Activated T-cell treated with anti-CD3 and anti-CD28 coated beads, Interleukin-2, amount 50 U/mL, for 4 hours (primary cell): Measurements from ENCODE around the gene DEFB118. TPM values are rescaled to one million over a fixed set of nuclear protein-coding genes. Genes with fewer than 3 reads are reported as not detected.
"Not testable (repeated sequence)": the region's sequence is repeated elsewhere in the genome, so short reads cannot be mapped to it uniquely, and the experiment has no call there.

Experiments used
- ATAC-seq, 2 donors: fragments of 200-7000 bp; cut with Tn5 transposase; one replicate each; pipeline ENCODE4 v1.10.0; 2021
- DNase-seq: peaks from one replicate; pipeline ENCODE4 v3.0.0-alpha.2; 2020
- H3K27me3 Mint-ChIP-seq: one replicate; pipeline ENCODE4 v1.8.0; 2021; ENCODE audit warnings: low read depth, mixed read lengths
- H3K36me3 Mint-ChIP-seq: one replicate; pipeline ENCODE4 v1.8.0; 2022; ENCODE audit warnings: mixed read lengths; ENCODE audit not compliant: insufficient read depth
- H3K4me1 Mint-ChIP-seq: one replicate; pipeline ENCODE4 v1.8.0; 2021; ENCODE audit warnings: low read depth, mixed read lengths
- H3K4me3 Mint-ChIP-seq: one replicate; pipeline ENCODE4 v1.8.0; 2021; ENCODE audit warnings: mild to moderate bottlenecking, moderate library complexity, mixed read lengths
- H3K9me3 Mint-ChIP-seq: one replicate; pipeline ENCODE4 v1.8.0; 2021; ENCODE audit warnings: mixed read lengths
- total RNA-seq, 3 donors: library from RNA; stranded (reverse); gene quantifications; one replicate each; pipeline ENCODE4 v1.2.1, GENCODE V29; 2021

The DEFB118 gene
- not detected for total RNA-seq

GRCh38 chr20:31368301-31368700 is at the start of gene DEFB118:
TSS of gene DEFB118 (plus strand) at chr20:31368601. CDS start at chr20:31368651, 50 bp downstream.
- no peaks in the 10 kb centered on the region for H3K27me3 Mint-ChIP-seq
- no peaks in the 10 kb centered on the region for H3K36me3 Mint-ChIP-seq
- ATAC-seq (no peak), DNase-seq (no peak)
- no peak within 1 kb of the TSS for H3K4me3 Mint-ChIP-seq
- no peaks in the 10 kb centered on the region for H3K4me1 Mint-ChIP-seq
- H3K9me3 Mint-ChIP-seq, result peaks cover 5% of the 10 kb centered on the region

DNA sequence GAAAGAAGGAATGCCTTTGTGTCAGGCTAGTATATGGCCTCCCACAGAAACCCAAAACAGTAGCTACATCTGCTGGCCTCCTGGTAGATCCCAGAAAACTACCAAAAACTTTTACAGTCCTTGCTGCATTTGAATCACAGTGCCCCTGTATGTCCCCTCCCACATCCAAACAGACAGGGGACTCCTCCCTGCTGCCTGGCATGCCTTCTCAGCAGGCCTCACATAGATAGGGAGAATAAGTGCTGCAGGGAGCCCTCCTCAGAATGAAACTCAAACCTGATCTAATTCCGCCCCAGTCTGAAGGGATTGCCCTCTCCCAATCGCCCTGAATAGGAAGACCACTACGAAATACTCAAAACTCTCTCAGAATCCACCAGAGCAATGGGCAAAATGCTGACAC is 45.9 kb upstream of the DEFB118 start:
- Mint-ChIP-seq H3K9me3 (peaks cover 31% of the 10 kb centered on the region), H3K4me3 (no peak overlapping the region), H3K4me1 (no peaks in the 10 kb centered on the region), H3K27me3 (peaks cover 4% of the 10 kb centered on the region), H3K36me3 (no peaks in the 10 kb centered on the region)
- no peak for DNase-seq
- ATAC-seq, result no peak

GRCh38 chr20:31330893-31331292 is 37.5 kb upstream of the DEFB118 start:
- DNase-seq (no peak), ATAC-seq (no peak)
- no peak overlapping the region for H3K4me3 Mint-ChIP-seq
- no peaks in the 10 kb centered on the region for H3K4me1 Mint-ChIP-seq
- H3K27me3 Mint-ChIP-seq, result peaks cover 2% of the 10 kb centered on the region
- H3K36me3 Mint-ChIP-seq, result no peaks in the 10 kb centered on the region
- H3K9me3 Mint-ChIP-seq, result peaks cover 3% of the 10 kb centered on the region

- no peaks in the 10 kb centered on the region for H3K36me3 Mint-ChIP-seq
- DNase-seq (no peak), ATAC-seq (no peak)
- H3K4me3 Mint-ChIP-seq, result no peak overlapping the region
- H3K27me3 Mint-ChIP-seq, result peaks cover 1% of the 10 kb centered on the region
- no peaks in the 10 kb centered on the region for H3K9me3 Mint-ChIP-seq
- H3K4me1 Mint-ChIP-seq, result no peaks in the 10 kb centered on the region
These were observed 26.9 kb upstream of the DEFB118 start for GRCh38 chr20:31341470-31341869.

DNA sequence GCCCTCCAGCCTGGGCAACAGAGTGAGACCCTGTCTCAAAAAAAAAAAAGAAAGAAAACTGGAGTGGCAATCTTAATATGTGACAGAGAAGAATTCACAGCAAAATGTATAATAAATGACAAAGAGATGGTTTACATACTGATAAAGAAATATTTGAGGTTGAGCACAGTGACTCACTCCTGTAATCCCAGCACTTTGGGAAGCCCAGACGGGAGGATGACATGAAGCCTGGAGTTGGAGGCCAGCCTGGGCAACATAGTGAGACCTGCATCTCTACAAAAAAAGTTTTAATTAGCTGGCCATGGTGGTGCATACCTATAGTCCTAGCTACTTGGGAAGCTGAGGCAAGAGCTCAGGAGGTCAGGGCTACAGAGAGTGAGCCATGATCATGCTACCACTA is 12.4 kb upstream of the DEFB118 start:
- Mint-ChIP-seq H3K9me3 (no peaks in the 10 kb centered on the region), H3K36me3 (no peaks in the 10 kb centered on the region), H3K4me1 (no peaks in the 10 kb centered on the region), H3K4me3 (no peak overlapping the region), H3K27me3 (peaks cover 11% of the 10 kb centered on the region)
- DNase-seq (no peak), ATAC-seq (no peak)

GRCh38 chr20:31363295-31363694 is 5.1 kb upstream of the DEFB118 start:
- H3K9me3 Mint-ChIP-seq, result peaks cover 5% of the 10 kb centered on the region
- no peaks in the 10 kb centered on the region for H3K4me1 Mint-ChIP-seq
- ATAC-seq (no peak), DNase-seq (no peak)
- no peak overlapping the region for H3K4me3 Mint-ChIP-seq
- H3K27me3 Mint-ChIP-seq, result peaks cover 7% of the 10 kb centered on the region
- no peaks in the 10 kb centered on the region for H3K36me3 Mint-ChIP-seq

GRCh38 chr20:31364272-31364671 is 4.1 kb upstream of the DEFB118 start:
- not testable (repeated sequence) for H3K36me3 Mint-ChIP-seq, ATAC-seq

DNA sequence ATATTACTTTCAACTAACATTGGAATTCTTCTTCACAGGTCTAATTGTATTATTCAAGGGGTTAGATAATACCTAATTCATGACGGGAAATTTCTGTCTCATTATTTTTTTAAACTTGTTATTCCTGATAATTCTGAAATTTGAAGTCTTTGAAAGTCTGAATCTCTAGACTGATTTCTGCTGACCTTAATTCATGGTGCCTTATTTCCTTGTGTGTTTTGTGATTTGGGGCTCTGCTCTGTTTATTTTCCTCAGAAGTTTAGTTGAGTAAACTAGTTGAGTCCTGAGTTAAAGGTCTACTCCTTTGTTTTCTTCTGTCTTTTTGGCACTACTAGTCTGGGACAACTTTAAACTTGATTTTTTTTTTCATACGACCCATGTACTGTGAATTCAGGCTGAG is 5.9 kb downstream of the DEFB118 start:
- H3K4me3 Mint-ChIP-seq, result no peak overlapping the region
- no peak for DNase-seq
- H3K4me1 Mint-ChIP-seq, result no peaks in the 10 kb centered on the region
- no peak for ATAC-seq
- H3K9me3 Mint-ChIP-seq, result peaks cover 13% of the 10 kb centered on the region
- H3K27me3 Mint-ChIP-seq, result no peaks in the 10 kb centered on the region
- peaks cover 2% of the 10 kb centered on the region for H3K36me3 Mint-ChIP-seq

More at GRCh38 chr20:31364272-31364671, 4.1 kb upstream of the DEFB118 start:
- DNase-seq, H3K4me3 Mint-ChIP-seq, H3K9me3 Mint-ChIP-seq, H3K27me3 Mint-ChIP-seq, H3K4me1 Mint-ChIP-seq: not testable (repeated sequence)

GRCh38 chr20:31390490-31390889 is 22.1 kb downstream of the DEFB118 start, which contains the start of gene DEFB119:
TSS of gene DEFB119 (minus strand) at chr20:31390590. CDS start at chr20:31390483, 107 bp downstream.
- Mint-ChIP-seq H3K9me3 (no peaks in the 10 kb centered on the region), H3K27me3 (peaks cover 15% of the 10 kb centered on the region), H3K36me3 (no peaks in the 10 kb centered on the region), H3K4me3 (no peak within 1 kb of the TSS), H3K4me1 (no peaks in the 10 kb centered on the region)
- ATAC-seq, result no peak
- no peak for DNase-seq

DNA sequence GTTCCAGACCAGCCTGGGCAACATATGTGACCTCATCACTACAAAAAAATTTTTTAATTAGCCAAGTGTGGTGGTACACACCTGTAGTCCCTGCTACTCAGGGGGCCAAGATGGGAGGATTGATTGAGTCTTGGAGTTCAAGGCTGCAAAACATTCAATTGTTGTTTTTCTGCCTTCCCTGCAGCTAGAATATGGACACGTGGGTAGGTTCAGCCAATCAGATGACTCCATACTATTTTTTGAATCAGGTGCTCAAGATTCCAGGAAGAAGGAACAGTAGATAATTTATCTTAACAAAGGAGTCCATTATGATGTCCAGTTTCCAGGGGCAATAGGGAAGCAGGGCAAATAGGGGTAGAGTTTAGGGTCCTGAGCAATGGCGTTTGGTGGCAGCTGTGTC is 24.4 kb downstream of the DEFB118 start:
- Mint-ChIP-seq H3K27me3 (peaks cover 19% of the 10 kb centered on the region), H3K36me3 (no peaks in the 10 kb centered on the region), H3K4me3 (no peak overlapping the region), H3K9me3 (no peaks in the 10 kb centered on the region), H3K4me1 (no peaks in the 10 kb centered on the region)
- DNase-seq (no peak), ATAC-seq (no peak)

DNA sequence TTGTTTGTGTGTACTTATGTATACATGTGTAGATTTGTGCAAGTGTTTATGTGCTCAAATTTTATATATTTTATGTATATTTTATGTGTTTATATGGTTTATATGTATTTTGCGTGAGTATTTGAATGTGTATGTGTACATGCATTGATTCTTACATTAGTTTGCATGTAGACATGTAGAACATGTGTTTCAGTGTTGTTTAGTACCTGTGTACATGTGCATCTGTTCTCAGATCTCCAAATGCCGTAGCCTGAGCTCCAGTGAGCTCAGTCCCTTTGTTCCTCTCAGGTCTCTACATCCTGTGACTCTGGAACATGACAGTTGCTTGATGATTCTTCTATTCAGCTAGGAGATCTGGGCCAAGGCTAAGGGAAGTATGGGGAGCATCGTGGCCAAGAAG is 26.5 kb downstream of the DEFB118 start:
- Mint-ChIP-seq H3K27me3 (peaks cover 18% of the 10 kb centered on the region), H3K36me3 (no peaks in the 10 kb centered on the region), H3K9me3 (no peaks in the 10 kb centered on the region), H3K4me1 (no peaks in the 10 kb centered on the region), H3K4me3 (no peak overlapping the region)
- no peak for DNase-seq
- no peak for ATAC-seq

GRCh38 chr20:31403886-31404285 is 35.5 kb downstream of the DEFB118 start:
- no peaks in the 10 kb centered on the region for H3K36me3 Mint-ChIP-seq
- DNase-seq (no peak), ATAC-seq (no peak)
- H3K4me3 Mint-ChIP-seq, result no peak overlapping the region
- no peaks in the 10 kb centered on the region for H3K9me3 Mint-ChIP-seq
- peaks cover 15% of the 10 kb centered on the region for H3K27me3 Mint-ChIP-seq
- no peaks in the 10 kb centered on the region for H3K4me1 Mint-ChIP-seq

- Mint-ChIP-seq H3K27me3 (peaks cover 16% of the 10 kb centered on the region), H3K4me3 (no peak within 1 kb of the TSS)
These were observed 37.7 kb downstream of the DEFB118 start, which contains the start of gene DEFB121 for GRCh38 chr20:31406115-31406514. TSS of gene DEFB121 (minus strand) at chr20:31406215. CDS start at chr20:31406152, 63 bp downstream.

DNA sequence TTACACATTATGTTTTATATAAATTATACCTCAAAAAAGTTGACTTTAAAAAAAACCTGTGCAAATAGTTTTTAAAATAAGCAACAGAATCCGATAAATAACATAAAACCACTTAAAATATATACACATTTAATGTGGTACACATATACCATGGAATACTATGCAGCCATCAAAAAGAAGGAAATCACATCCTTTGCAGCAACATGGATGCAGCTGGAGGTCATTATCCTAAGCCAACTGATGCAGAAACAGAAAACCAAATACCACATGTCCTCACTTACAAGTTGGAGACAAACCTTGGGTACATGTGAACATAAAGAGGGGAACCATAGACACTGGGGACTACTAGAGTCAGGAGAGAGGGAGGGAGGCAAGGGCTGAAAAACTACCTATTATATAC is 41.6 kb downstream of the DEFB118 start:
- Mint-ChIP-seq H3K4me1 (no peaks in the 10 kb centered on the region), H3K4me3 (no peak overlapping the region), H3K27me3 (peaks cover 20% of the 10 kb centered on the region), H3K9me3 (no peaks in the 10 kb centered on the region), H3K36me3 (no peaks in the 10 kb centered on the region)
- no peak for DNase-seq
- ATAC-seq, result no peak

More at GRCh38 chr20:31406115-31406514, 37.7 kb downstream of the DEFB118 start, which contains the start of gene DEFB121:
- DNase-seq (no peak), ATAC-seq (no peak)
- Mint-ChIP-seq H3K9me3 (no peaks in the 10 kb centered on the region), H3K4me1 (no peaks in the 10 kb centered on the region), H3K36me3 (no peaks in the 10 kb centered on the region)

GRCh38 chr20:31414381-31414780 is 46.0 kb downstream of the DEFB118 start:
- no peaks in the 10 kb centered on the region for H3K36me3 Mint-ChIP-seq
- no peaks in the 10 kb centered on the region for H3K9me3 Mint-ChIP-seq
- ATAC-seq (no peak), DNase-seq (no peak)
- no peaks in the 10 kb centered on the region for H3K4me1 Mint-ChIP-seq
- peaks cover 15% of the 10 kb centered on the region for H3K27me3 Mint-ChIP-seq
- H3K4me3 Mint-ChIP-seq, result no peak overlapping the region

DNA sequence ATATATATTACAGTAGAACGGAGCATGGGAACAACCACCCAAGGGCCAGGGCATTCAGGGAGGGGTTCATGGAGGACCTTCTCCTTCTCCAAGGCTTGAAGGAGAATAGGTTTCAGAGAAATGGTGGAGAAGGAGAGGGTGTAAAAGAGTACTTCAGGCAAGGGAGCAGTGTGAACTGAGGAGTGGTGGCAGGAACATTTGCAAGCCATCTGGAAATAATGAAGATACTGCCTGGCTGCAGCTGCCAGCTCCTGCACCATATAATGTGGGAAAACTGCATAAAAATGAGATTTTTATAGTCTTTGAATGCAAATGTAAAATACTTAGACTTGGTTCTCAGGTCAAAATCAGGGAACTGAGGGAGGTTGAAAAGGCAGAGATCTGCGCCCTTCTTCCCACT is 47.3 kb downstream of the DEFB118 start:
- H3K9me3 Mint-ChIP-seq, result no peaks in the 10 kb centered on the region
- H3K36me3 Mint-ChIP-seq, result no peaks in the 10 kb centered on the region
- no peaks in the 10 kb centered on the region for H3K4me1 Mint-ChIP-seq
- ATAC-seq (no peak), DNase-seq (no peak)
- H3K27me3 Mint-ChIP-seq, result peaks cover 15% of the 10 kb centered on the region
- H3K4me3 Mint-ChIP-seq, result no peak overlapping the region
